GM18867 (cell line): ENCODE results near the gene TNIP1.

ENCODE experiments used
- ATAC-seq: cut with Tn5 transposase; IDR thresholded peaks from one replicate; pipeline ENCODE4 v1.9.1; 2021; ENCODE audit warnings: mild to moderate bottlenecking, moderate library complexity; ENCODE audit not compliant: unreplicated experiment

TNIP1 gene

DNA sequence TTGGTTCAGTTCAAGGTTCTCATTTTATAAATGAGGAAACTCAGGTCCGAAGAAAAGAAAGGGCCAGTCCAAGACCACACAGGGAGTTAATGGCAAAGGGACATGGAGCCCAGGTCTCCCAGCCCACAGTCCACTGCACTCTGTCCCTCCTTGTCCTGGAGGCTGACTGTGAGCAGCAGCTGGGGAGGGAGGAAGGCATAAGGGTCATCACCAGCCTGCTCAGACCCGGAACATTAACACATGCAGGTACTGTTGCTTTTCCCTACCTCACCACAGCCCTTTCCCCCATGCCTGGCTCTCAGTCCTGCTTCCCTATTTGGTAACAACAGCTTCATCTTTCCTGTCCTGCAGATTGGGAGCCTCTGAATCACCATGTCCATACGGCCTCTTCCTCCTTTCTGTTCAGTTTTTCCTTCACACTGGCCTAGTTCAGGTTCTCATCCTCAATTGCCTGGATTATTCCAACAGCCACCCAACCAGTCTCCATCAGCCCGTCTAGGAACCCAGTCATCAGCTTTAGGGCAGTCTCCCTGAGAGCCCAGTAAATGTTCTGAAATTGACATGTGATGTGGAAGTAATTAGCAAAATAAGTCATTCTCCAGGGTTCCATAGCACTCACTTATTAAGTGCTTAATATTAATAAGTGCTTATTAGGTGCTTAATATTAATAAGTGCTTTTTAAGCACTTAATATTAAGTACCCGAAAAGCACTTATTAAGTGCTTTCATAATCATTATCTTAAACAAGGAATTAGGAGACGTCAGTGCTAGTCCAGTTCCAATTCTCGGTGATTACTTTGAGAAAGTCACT is 56.2 kb downstream of the TNIP1 start:
- no peak for ATAC-seq

DNA sequence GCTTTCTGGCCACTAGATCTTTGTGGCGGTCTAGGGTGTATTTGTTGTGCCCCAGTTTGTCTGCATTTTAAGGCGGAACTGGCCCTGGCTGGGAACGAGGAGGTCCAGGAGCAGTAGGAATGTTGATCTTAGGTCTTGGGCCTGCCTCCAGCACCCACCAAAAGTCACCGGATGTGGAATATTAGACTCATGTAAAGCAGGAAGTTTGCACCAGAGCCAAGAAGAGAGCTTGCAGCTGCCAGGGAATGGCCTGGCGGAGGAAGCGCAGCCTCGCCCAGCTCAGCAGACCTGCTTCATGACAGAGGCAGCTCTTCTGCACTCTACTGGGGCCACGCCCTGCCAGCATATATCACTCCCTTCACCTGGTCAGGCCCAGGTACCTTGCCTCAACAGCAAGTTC is 57.2 kb downstream of the TNIP1 start:
- ATAC-seq: no peak

DNA sequence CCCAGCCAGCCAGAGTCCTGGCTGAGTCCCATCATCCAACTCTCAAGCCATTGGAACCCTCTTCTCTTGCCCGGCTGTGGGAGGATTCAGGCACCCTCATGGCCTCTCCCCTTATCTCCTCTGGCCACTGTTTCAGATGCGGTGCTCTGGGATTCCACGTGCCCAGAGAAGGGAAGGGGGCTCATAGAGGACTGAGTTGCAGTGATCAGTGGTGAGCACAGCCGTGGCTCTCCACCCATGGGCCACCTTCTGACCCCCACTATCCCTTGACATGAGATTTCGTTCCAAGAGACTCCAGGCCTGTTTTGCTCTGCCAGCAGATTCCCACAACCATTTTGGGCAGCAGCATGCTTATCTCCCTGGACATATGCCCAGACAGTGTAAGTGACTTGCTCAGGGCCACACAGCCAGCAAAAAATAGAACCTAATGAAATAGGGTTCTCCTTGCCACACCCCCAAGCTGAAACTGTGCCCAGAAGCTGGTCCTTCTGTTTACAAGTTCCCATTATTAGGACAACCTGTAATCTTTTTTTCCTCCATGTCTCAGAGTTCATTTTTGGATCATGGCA is 57.7 kb downstream of the TNIP1 start:
- no peak for ATAC-seq

DNA sequence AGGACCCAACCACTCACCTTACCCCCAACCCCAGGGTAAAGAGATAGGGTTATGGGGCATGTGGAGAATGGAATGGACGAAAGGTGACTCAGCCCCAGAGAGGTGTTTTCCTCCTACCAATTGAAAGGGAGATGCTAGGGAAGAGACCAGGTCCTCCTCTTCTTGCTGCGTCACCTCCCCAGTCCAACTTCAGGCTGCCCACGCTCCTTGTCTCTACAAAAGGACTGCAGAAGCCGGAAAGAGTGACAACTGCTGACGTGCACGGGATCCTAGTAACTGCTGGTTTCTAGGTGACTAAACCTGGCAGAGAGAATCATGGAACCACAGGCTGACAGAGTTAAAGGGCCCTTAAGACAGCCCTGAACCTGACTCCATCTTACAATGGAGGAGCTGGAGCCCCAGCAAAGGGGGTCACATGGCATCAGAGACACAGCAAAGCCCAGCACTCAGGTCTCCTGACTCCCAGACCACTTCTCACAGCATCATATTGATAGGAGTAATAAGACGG is 58.3 kb downstream of the TNIP1 start:
- no peak for ATAC-seq

DNA sequence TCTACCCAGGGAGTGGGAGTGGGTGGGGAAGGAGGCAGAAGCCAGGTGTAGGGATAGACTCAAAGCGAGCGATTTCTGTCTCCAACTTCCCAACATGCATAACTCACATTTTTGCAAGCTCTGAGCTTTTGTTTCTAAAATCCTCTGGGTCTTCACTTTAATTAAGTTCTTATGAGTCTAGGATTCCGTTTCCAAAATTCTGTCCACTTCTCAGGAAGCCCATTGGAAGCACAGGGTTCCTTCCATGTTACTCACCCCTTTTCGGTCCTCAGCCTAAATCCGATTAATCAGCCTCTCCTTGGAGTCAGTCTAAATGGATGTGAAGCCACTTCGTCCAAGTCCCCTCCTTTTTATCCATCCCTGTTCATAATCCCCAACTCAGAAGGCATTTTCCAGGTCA is 59.1 kb downstream of the TNIP1 start:
- ATAC-seq: no peak

DNA sequence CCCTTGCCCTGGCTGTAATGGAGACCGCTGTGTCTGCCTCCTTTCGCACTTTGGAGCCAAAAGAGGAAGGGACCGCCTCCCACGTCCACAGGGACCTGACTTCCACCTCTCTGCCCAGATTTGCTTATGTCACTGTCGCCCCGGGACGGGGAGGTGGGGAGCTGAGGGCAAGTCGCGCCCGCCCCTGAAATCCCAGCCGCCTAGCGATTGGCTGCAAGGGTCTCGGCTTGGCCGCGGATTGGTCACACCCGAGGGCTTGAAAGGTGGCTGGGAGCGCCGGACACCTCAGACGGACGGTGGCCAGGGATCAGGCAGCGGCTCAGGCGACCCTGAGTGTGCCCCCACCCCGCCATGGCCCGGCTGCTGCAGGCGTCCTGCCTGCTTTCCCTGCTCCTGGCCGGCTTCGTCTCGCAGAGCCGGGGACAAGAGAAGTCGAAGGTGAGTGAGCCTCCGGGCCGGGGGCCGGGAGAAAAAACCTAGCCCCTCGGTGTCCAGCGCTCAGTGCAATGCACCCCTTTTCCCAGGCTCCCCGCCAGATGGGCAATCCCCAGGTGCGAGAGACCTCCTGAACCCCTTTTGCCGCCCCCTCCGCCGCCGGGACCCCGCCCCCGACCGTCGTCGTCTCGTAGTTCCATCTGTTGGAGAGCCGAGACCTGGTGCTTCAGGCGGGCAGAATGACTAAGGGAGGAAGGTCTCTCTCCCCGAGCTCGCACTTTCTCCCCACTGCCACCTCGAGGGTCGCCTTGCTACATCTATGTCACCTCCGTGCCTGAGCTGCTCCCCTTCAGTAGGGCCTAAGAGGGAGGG is 60.3 kb downstream of the TNIP1 start, which contains the start of gene GPX3:
TSS of gene GPX3 (plus strand) at position 288 of the 807 bp plus-strand sequence. CDS start at position 352, 64 bp downstream.
- ATAC-seq: no peak

DNA sequence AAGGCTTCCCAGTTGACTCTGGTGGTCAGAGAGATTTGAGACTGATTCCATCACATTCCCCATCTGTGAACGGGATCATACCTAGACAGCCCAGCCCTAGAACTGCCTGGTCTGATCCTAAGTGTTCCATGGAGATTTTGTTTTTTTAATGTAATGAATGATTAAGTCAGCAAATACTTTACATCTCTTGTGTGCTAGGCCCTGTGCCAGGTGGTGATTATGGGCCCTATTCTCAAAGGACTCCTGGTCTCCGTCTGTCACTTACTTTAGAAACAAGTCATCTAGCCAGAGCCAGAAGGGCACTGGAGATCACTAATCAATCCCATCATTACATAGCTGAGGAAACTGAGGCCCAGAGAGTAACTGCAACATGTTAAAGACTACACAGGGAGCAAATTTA is 61.5 kb downstream of the TNIP1 start:
- no peak for ATAC-seq

DNA sequence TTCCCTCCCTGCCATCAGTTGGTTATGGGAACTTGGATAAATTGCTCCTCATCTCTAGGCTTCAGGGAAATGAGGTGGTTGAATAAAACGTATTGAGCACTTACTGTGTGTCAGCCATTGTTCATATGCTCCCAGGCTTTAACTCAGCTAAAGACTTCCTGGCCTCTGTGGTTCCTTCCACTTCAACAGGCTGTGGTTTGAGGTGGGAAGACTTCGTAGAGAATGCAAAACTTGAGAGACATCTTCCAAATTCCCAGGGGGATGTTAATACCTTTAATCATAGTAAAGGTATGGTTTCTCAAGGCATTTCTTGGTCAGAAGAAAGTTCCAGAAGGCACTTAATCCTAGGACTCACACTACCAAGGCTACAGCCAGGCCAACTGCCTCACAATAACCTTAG is 62.0 kb downstream of the TNIP1 start:
- ATAC-seq: no peak

DNA sequence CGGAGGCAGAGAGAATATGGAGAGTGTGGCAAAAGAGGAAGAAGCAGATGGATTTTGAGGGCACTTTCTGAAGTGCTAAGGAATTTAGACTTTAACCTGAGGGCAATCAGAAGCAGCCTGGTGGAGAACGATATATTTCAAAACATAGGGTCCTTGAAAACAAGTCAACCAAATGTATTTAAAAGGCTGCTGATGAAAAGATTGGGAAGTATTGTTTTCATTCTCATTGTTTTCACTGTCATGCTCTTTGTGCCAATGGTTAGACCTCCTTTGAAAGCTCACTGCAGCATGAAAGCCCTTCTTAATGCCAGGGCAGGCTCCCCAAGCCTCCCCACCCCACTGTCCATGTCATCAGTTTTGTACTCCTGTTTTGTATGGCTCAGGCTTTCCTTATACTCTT is 62.9 kb downstream of the TNIP1 start:
- ATAC-seq: no peak

DNA sequence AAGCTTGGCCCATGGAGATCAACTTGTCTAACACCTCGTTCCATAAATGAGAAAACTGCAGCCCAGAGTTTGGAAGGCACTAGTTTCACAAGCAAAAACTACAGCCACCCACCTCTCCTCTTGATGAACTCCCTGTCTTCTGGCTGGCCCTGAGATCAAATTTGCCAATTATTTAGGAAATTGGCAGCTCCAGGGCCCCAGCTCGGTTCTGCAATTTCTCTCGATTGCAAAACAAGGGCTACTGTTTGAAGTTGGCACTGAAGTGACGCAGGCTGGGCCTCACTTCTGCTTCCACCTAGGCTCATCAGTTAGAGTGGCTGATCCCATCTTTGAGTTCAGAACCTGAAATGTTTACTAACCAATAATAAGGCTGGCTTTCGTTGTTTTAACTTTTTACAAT is 64.1 kb downstream of the TNIP1 start:
- no peak for ATAC-seq

DNA sequence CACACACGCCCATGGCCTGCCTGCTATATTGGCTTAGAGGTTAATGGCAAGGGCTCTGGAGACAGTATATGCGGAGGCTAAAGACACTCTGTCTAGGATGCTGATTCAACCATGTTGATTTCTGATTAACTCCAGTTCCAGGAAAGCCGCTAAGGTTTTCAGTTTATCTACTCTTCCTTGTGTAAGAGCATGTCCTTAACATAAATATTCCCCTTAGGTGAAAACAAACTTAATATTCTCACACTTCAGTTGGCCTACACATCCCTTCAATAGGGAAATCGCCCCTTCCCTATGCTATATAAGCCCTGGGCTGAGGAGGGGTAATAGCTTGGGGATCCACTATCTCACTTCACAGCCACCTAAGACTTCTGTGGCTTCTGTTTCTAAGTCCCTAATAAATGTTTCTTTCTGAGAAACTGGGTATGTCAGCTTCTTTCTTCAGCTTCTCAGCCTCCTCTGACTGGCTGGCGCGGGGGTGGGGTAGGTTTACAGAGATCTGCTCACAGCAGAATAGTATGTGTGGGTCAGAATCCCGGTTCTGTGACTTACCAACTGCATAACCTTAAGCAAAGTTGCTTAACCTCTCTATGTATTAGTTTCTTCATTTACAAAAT is 64.8 kb downstream of the TNIP1 start:
- ATAC-seq: no peak

DNA sequence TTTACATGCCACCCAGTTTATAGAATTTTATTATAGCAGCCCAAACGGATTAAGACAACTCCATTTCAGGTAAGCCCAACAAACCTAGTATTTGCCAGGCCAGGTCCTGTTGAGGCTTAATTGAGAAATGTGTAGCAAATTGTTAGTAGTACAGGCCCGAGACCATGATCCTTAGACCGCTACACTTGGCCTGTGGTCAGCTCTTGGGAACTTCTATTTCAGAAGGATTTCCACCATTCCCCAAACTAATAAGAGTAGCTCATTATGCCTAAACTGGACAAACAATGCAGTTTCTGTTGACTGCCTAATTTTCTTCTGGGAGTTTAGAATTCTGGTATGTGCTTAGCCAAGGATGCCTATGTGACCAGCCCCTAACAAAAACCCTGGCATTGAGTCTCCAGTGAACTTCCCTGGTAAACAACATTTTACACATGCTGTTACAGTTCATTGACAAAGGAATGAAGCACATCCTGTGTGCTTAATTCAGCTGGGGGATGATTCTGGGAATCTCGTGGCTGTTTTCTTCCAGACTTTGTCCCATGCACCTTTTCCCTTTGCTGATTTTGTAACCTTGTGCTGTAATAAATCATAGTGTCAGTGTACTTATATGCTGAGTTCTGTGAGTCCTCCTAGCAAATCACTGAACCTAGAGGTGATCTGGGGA is 66.0 kb downstream of the TNIP1 start:
- ATAC-seq: no peak

DNA sequence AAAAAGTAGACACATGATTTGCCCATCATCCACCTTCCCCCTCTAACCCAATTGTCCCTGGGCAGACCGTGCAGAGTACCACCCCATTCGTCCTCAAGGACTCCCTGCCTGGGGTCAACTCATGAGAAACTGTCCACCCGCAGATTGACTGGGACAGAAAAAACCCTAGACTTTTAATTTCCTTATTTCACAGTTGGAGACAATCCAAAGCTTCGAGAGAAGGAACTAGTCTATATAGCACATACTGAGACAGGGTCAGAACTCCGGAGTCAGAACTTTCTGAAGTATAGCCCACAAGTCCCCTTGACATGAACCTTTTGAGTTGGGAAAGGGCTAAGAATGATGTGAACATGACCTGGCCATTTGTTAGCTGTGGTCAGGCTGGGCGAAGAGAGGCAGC is 68.0 kb downstream of the TNIP1 start:
- ATAC-seq: no peak

DNA sequence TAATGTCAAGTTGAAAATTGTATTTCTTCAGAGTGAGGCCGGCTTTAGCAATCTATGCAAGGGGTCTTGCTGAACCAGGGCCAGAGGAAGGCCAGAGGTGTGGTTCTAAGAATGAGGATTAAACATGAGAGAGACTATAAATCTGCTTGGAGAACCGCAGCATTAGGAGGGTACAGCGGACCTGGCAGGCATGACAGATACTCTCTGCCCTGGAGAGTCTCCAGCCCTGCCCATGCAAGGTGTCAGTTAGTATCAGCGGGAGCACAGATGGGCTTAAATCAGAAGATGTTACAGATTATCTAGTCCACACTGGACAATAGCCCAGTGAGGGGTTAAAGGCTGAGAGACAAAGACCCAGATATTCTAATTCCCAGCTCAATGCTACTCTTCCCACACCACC is 71.9 kb downstream of the TNIP1 start:
- no peak for ATAC-seq

DNA sequence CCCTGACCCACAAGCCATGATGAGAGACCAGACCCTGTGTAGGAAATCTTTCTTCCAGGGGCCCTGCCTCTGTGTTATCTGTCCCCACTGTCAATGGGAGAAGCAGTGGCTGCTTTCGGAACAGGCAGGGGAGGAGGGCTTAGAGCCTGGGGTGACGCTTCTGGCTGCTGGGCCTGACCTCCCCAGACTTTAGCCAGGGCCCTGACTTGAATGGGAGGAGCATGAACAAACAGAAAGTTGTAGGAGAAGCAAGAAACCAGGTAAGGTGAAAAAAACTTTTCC is 72.7 kb downstream of the TNIP1 start:
- ATAC-seq: no peak

DNA sequence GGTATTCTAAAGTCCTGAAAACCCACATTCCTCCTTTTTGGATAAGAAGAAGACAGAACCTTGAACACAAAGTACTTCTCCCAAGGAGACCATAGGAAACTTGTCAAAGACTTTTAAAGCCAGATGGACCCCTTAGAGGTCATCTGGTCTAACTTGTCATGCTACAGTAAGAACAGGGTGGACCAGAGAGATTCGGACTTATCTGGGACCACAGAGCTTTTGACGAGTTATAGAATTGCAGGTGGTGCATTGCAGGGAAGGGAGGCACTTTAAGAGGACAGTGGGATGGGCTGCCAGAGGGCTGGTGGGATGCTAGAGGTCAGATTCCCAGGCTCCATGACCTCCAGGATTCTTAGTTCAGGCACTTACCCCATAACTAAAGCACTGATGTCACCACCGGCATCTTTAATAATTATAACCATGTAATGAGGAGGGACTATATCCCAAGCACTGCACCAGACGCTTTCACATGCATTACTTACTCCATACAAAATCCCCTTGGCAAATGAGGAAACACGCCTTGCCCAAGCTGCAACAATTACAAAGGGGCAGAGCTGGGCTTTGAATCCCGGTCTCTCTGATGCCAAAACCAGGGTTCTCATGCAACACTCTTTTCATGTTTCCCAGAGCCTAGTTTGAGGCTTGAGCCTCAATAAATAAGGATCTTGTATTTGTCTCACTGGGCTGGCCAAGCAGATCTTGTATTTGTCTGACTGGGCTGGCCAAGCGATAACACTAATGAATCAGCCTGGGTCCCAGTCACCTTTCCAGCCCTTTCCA is 73.2 kb downstream of the TNIP1 start:
- ATAC-seq: no peak

DNA sequence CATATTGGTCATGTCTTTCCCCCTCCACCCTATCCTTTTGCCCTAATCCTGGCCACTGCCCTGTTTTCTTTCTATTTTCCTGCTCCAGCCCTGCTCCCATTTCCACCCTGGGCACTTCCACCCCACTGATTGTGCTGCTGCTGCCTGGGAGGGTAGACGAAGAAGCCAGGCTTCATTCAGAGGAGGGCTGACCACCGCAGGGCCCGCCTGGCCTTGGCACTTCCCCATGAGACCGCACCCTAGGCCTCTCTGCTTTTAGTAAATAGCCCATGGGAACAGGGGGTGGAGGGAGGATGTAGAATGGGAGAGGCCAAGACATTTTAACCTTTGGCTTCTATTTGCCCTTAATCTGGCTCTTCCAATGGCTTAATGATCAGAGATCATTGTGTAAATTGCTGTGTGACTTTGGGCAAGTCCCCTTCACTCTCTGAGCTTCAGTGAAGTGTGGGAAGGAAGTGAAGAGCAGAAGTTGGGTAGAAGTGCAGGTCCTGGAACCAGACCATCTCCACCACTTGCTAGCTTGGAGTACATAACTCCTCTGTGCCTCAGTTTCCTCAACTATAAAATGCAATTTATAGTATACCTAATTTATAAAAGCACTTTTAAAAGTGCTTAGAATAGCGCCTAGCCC is 74.0 kb downstream of the TNIP1 start:
- no peak for ATAC-seq

DNA sequence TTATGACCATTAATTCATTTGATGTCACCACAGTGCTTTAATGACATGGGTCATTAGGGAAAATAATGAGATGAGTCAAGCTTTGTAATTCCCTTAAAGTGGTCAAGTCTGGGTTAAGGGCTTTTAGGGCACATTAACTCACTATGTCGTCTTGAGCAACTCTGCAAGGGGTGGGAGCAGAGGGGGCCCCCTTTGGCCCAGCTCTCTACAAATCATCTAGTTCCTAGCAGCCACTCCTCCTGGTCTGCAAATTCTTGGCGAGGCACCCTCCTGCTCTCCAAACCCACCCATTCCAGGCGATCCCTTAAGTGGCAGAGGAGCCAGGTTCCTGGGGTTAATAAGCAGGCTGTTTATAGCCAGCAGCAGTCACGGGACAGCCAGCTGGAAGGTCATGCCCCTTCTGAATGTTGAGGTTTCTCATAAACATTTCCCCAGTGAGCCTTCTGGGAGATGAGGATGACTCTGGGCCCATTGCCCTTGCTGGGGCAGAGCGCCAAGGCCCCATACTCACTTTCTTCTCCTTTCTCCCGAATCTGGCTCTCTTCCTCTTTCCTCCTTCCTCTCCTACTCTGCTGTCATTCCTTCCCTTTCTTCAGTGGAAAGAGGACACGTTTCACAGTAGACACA is 74.8 kb downstream of the TNIP1 start:
- ATAC-seq: no peak
